Measurements from ENCODE around the gene PTPRK.

DNA sequence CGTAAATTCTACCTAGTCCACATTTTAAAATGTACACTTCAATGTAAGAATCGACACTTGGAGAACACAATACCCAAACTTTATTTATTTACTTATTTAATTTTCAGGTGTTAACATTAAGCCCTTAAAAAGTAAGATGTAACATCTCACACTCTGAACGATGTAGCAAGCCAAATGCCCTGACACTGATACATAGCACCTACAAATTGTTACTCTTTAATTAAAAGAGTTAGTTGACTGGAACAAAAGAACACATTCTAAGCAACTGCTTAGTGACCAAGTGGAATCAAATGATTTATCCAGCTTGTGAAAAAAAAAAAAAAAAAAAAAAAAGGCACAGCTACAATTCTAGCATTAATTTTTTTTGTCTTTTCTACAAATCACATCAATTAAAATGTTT, 327.4 kb downstream of the PTPRK start:
- TF ChIP-seq, protein P1, sequence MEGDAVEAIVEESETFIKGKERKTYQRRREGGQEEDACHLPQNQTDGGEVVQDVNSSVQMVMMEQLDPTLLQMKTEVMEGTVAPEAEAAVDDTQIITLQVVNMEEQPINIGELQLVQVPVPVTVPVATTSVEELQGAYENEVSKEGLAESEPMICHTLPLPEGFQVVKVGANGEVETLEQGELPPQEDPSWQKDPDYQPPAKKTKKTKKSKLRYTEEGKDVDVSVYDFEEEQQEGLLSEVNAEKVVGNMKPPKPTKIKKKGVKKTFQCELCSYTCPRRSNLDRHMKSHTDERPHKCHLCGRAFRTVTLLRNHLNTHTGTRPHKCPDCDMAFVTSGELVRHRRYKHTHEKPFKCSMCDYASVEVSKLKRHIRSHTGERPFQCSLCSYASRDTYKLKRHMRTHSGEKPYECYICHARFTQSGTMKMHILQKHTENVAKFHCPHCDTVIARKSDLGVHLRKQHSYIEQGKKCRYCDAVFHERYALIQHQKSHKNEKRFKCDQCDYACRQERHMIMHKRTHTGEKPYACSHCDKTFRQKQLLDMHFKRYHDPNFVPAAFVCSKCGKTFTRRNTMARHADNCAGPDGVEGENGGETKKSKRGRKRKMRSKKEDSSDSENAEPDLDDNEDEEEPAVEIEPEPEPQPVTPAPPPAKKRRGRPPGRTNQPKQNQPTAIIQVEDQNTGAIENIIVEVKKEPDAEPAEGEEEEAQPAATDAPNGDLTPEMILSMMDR (conservative IDR thresholded peaks at IDR 0.05): no peak
- no peak for TF ChIP-seq EZH2 (IDR thresholded peaks at IDR 0.05; ENCODE audit: low read depth)
